ENCODE data around the gene ZDHHC11B. TPM values are rescaled to one million over a fixed set of nuclear protein-coding genes. Genes with fewer than 3 reads are reported as not detected.
"Not testable (repeated sequence)": the region's sequence is repeated elsewhere in the genome, so short reads cannot be mapped to it uniquely, and the experiment has no call there.

ZDHHC11B gene
- total RNA-seq, 4 donors from 2014 or later: 0.39 to 2.1 (median 1.5) TPM; not detected in 1

DNA sequence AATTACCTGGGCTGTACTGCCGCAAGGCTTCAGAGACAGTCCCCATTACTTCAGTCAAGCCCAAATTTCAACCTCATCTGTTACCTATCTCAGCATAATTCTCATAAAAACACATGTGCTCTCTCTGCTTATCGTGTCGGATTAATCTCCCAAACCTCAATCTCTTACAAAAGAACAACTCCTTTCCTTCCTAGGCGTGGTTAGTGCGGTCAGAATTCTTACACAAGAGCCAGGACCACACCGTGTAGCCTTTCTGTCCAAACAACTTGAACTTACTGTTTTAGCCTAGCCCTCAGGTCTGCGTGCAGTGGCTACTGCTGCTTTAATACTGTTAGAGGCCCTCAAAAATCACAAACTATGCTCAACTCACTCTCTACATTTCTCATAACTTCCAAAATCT lies 78.4 kb downstream of the ZDHHC11B start:
- H3K27ac ChIP-seq; H3K4me3 ChIP-seq; H3K27me3 ChIP-seq; DNase-seq (ENCODE audit: low spot score in 2 of 2); H3K36me3 ChIP-seq; H3K9me3 ChIP-seq; H3K4me1 ChIP-seq: not testable (repeated sequence)
- WGBS, 2 donors: 79 to 80% methylated on average over 7 of the region's 7 CpGs

DNA sequence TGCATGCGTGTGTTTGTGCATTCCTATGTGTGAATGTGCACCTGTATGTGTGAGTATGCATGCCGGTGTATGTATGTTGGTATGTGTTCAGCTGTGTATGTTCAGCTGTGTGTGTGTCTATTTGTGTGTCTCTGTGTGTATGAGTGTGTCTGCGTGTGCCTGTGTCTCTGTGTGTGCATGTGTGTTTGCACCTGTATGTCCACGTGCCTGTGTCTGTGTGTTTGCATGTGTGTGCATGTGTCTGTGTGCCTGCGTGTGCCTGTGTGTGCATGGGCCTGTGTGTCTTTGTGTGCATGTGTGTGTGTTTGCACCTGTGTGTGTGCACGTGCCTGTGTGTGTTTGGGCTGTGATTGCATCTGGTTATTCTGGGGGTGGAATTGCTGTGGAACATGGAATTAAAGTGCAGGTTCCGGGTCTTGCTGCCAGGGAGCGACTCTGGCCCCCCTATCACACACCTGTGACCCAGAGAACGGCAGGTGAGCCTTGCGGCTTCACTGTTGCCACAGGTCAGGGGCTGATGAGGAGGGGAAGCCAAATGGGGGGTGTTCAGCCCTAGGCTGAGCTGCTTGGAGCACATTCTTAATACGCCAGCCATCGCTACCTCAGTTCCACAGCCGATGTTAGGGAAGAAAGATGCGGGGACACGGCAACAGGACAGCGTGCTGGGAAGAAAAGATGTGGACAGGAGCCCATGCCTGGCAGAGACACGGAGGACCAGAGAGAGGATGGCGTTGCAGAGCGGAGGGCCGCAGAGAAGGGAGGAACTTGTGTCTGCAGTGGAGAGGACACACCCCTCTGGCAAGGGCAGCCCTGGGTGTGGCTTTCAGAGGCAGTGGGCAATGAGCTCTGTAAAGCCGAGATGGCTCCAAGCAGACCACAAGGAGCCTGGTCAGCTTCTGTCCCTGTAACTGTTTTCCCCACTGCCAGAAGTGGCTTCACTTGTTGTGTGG lies 87.5 kb downstream of the ZDHHC11B start:
- not testable (repeated sequence) for H3K36me3 ChIP-seq; H3K27ac ChIP-seq; H3K4me1 ChIP-seq; H3K4me3 ChIP-seq; DNase-seq (ENCODE audit: low spot score in 2 of 2); H3K27me3 ChIP-seq
- WGBS, 2 donors: 85 to 87% methylated on average over 15 to 20 of the region's 21 CpGs
- H3K9me3 ChIP-seq: peaks cover 0 to 30% (median 2%) of the 10 kb centered on the region in 4 donors

DNA sequence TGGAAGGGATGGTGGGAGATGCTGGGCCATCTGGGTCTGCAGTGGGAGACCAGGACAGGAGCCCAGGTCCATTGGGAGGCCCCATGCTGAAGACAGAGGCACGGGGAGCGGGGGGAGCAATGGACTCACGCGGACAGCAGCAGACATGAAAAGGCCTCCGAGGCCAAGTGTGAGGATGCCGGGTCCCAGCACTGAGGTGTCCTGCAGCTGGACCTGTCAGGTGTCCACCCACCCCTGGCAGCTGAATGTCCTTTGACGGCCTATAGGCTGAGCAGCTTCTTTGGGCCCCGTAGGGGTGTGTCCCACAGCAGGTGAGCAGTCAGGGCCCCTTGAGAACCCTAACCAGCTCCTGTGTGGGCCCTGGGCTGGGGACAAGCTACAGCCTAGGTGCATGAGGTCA lies 88.3 kb downstream of the ZDHHC11B start:
- H3K36me3 ChIP-seq; H3K4me1 ChIP-seq; DNase-seq (ENCODE audit: low spot score in 2 of 2); H3K4me3 ChIP-seq; H3K27ac ChIP-seq; H3K27me3 ChIP-seq: not testable (repeated sequence)
- peaks cover 0 to 30% (median 2%) of the 10 kb centered on the region in 4 donors for H3K9me3 ChIP-seq
- 82% methylated on average over 7 of the region's 8 CpGs; no CpG with 5 or more reads in 1 of the 2 donors for WGBS, 2 donors

DNA sequence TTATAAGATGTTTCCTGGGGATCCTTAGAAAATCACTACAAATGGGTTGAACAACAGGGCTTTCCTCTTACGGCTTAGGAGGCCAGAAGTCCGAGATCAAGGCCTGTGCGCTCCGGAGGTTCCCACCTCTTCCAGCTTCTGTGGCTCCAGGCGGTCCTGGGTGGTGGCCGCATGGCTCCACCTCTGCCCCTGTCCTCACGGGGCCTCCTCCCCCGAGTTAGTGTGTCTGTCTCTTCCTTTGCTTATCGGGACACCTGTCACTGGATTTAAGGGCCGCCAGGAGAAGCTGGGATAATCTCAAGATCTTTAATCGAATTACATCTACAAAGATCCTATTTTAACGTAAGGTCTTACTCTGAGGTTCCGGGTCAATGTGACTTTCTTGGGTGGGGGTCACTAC lies 89.1 kb downstream of the ZDHHC11B start:
- not testable (repeated sequence) for H3K27ac ChIP-seq; H3K27me3 ChIP-seq; DNase-seq (ENCODE audit: low spot score in 2 of 2); H3K4me3 ChIP-seq; H3K36me3 ChIP-seq; H3K4me1 ChIP-seq
- WGBS, 2 donors: no CpG with 5 or more reads among the region's 13 CpGs
- H3K9me3 ChIP-seq: peaks cover 0 to 27% (median 2%) of the 10 kb centered on the region in 4 donors

DNA sequence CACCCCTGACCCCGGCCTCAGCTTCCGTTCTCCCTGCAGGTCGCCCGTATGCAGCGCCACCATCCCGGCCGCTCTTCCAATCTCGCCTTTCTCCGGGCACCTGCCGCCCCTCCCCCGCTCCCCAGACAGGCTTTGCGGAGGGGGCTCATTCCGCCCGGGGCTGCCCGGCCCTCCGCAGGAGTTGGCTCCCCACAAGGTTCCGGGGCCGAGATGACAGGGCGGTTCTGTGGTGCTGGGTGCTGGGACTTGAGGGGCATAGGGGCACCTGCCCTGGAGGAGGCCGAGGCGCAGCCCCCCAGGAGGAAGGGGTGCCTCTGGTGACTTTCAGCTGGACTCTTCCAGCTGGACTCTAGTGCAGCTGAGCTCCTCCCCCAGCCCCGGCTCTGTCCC lies 90.5 kb downstream of the ZDHHC11B start:
- H3K9me3 ChIP-seq: peaks cover 0 to 15% (median 2%) of the 10 kb centered on the region in 4 donors
- H3K4me1 ChIP-seq; H3K36me3 ChIP-seq; H3K27ac ChIP-seq; H3K27me3 ChIP-seq; DNase-seq (ENCODE audit: low spot score in 2 of 2): not testable (repeated sequence)
- WGBS, 2 donors: no CpG with 5 or more reads among the region's 22 CpGs
- H3K4me3 ChIP-seq: peak overlapping the region in 3 of 4 donors; percentile 42 to 67 (median 61)

DNA sequence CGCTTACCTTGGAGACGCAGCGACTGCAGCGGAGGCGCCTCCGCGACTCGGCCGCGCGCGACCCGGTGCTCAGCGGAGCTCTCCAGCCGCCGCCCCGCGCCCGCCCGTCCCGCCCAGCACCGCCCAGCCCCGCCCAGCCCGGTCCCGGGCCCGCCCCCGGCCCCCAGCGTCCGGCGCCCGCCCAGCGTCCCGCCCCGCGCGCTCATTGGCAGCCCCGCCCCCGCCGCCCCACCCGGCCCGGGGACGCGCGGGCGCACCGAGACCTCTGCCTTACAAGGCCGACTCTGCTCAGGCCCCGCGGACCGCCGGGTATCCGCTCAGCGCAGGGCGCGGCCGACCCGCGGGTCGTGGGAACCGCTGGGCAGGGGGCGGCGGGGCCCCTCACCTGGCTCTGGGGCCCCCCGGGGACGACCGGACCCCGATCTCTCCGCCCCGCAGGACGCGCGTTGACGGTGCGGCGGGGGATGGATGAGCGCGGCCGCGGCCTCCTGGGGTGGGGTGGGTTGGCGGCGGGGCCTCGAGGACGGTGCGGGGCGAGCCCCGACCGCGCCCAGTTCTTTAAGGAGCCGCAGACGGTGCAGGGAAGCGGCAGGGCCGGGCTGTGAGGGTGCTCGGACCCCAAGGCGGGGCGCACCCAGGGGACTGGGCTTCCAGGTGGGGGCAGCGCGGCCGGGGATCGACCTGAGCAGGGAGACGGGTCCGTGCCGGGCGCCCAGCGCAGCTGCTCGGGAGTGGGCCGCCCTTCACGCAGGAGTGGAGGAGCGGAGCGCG lies 91.1 kb downstream of the ZDHHC11B start, which contains the start of gene TPPP:
Gene TPPP (minus strand): TSS at position 82 of the 771 bp plus-strand sequence. CDS start 15,292 bp downstream, outside the sequence.
- TF ChIP-seq POLR2A (IDR thresholded peaks at IDR 0.05) (peak in 1 of 2 donors; percentile 63), EP300 (IDR thresholded peaks at IDR 0.05) (peak in 1 of 2 donors; percentile 64)
- H3K27me3 ChIP-seq, H3K36me3 ChIP-seq, H3K9me3 ChIP-seq, H3K4me1 ChIP-seq: not testable (repeated sequence)
- peak within 1 kb of the TSS in 2 of 4 donors; percentile 50 to 74 for H3K27ac ChIP-seq
- peak; percentile 74 to 79 for DNase-seq (ENCODE audit: low spot score in 2 of 2)
- no CpG with 5 or more reads among the region's 109 CpGs for WGBS, 2 donors
- peak within 1 kb of the TSS; percentile 55 to 67 (median 58) for H3K4me3 ChIP-seq

DNA sequence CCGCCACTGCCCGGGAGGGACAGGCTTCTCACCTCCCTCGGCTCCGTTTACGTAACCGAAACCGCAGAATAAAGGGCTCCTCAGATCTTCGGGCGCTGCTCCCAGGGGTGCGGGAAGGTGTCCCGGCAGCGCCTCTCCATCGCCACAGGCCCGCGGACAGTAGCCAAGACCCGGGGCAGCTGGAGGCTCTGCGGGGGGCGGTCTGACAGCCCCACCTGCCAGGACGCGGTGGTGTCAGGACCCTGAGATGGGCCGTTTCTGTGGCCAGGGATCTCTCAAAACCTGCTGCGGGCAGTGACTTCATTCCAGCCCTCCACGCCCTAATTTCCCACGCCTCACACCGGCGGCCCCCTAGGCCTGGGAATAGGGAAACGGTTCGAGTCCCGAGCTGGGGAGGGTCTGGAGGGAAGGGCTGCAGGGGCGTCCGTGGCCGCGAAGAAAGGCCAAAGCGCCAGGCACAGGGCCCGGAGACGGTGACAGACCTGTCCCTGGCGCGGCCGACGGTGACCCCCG lies 91.9 kb downstream of the ZDHHC11B start:
- H3K4me1 ChIP-seq; H3K36me3 ChIP-seq; H3K9me3 ChIP-seq; H3K27me3 ChIP-seq; DNase-seq (ENCODE audit: low spot score in 2 of 2): not testable (repeated sequence)
- 0 to 1% methylated on average over 3 to 21 of the region's 41 CpGs for WGBS, 2 donors
- peak overlapping the region in 2 of 4 donors; percentile 50 to 54 for H3K27ac ChIP-seq
- H3K4me3 ChIP-seq: peak overlapping the region; percentile 37 to 67 (median 58)

DNA sequence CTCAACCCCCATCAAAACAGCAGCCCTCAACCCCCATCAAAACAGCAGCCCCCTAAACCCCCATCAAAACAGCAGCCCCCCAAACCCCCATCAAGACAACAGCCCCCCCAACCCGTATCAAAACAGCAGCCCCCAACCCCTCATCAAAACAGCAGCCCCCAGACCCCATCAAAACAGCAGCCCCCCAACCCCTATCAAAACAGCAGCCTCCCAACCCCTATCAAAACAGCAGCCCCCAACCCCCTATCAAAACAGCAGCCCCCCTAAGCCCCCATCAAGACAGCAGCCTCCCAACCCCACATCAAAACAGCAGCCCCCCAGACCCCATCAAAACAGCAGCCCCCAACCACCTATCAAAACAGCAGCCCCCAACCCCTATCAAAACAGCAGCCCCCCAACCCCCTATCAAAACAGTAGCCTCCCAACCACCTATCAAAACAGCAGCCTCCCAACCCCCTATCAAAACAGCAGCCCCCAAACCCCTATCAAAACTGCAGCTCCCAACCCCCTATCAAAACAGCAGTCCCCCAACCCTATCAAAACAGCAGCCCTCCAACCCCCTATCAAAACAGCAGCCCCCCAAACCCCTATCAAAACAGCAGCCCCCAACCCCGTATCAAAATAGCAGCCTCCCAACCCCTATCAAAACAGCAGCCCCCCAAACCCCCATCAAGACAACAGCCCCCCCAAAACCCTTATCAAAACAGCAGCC lies 92.6 kb downstream of the ZDHHC11B start:
- Histone ChIP-seq H3K4me1 (peaks cover 0 to 6% (median 3%) of the 10 kb centered on the region in 4 donors), H3K4me3 (peak overlapping the region; percentile 37 to 67 (median 58)), H3K27ac (no peak overlapping the region), H3K36me3 (no peaks in the 10 kb centered on the region), H3K9me3 (no peaks in the 10 kb centered on the region), H3K27me3 (peaks cover 0 to 8% of the 10 kb centered on the region in 2 donors)
- WGBS, 2 donors: 7 to 49% methylated on average over 1 to 2 of the region's 2 CpGs
- TF ChIP-seq EP300 (IDR thresholded peaks at IDR 0.05): no peak
- TF ChIP-seq, protein P1, sequence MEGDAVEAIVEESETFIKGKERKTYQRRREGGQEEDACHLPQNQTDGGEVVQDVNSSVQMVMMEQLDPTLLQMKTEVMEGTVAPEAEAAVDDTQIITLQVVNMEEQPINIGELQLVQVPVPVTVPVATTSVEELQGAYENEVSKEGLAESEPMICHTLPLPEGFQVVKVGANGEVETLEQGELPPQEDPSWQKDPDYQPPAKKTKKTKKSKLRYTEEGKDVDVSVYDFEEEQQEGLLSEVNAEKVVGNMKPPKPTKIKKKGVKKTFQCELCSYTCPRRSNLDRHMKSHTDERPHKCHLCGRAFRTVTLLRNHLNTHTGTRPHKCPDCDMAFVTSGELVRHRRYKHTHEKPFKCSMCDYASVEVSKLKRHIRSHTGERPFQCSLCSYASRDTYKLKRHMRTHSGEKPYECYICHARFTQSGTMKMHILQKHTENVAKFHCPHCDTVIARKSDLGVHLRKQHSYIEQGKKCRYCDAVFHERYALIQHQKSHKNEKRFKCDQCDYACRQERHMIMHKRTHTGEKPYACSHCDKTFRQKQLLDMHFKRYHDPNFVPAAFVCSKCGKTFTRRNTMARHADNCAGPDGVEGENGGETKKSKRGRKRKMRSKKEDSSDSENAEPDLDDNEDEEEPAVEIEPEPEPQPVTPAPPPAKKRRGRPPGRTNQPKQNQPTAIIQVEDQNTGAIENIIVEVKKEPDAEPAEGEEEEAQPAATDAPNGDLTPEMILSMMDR (IDR thresholded peaks at IDR 0.05): no peak
- no peak for TF ChIP-seq POLR2A (IDR thresholded peaks at IDR 0.05)
- DNase-seq (ENCODE audit: low spot score in 2 of 2): no peak

DNA sequence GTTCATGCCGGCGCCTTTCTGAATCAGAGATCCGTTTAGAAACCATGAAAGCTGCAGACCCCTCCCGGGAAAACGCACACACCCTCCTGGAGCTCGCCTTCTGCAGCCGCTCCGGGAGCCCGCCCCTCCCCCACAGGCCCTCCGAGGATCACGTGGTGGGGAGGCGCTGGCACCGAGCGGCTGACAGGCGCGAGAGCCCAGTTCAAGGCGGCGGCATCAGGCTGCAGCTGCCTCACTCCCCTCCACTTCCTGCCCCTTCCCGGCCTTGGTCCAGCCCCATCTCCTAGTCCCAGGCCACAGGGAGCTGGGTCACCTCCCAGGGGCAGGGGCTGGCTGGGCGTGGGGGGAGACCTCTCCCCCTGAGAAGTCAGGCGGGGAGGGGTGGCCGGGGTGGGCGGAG lies 93.5 kb downstream of the ZDHHC11B start:
- not testable (repeated sequence) for DNase-seq (ENCODE audit: low spot score in 2 of 2); H3K27me3 ChIP-seq; H3K9me3 ChIP-seq; H3K4me1 ChIP-seq; H3K27ac ChIP-seq; H3K36me3 ChIP-seq
- 0% methylated on average over 4 of the region's 23 CpGs; no CpG with 5 or more reads in 1 of the 2 donors for WGBS, 2 donors
- H3K4me3 ChIP-seq: peak overlapping the region in 1 of 4 donors; percentile 27

DNA sequence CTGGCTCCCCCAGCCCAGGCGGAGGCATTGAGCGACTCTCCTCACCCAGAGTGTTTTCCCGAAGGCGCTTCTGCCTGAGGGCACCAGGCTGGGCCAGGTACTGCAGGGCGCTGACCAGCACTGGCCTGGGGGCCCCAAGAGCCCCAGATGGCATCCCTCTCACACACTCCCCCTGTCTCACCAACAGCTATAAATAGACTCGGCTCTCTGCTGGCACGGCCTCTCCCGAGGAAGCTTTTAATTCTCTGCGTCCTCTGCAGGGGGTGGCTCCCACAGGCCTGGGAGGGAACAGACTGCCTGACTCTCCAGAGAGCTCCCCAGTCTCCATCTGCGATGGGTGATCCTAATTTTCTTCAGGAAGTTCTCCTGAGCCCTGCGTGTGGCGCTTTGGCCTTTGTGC lies 94.2 kb downstream of the ZDHHC11B start:
- H3K9me3 ChIP-seq; H3K36me3 ChIP-seq; H3K4me1 ChIP-seq; H3K27ac ChIP-seq; H3K27me3 ChIP-seq; DNase-seq (ENCODE audit: low spot score in 2 of 2); H3K4me3 ChIP-seq: not testable (repeated sequence)
- WGBS, 2 donors: no CpG with 5 or more reads among the region's 12 CpGs

Measured in tibial nerve (tissue), 4 donors.